B cell (primary cell): ENCODE data around the gene PRR33.

Experiments used
- CTCF ChIP-seq: fragments of 200-600 bp; IDR thresholded peaks from one replicate; pipeline ENCODE4 v1.8.0; 2022; ENCODE audit warnings: antibody characterized with exemption, mild to moderate bottlenecking
- EZH2 ChIP-seq: IDR thresholded peaks from 2 replicates; pipeline ENCODE4 v1.6.1; 2012; ENCODE audit warnings: borderline replicate concordance, low read depth, mild to moderate bottlenecking, moderate library complexity, low read length; ENCODE audit not compliant: insufficient read depth, poor library complexity, severe bottlenecking

- TF ChIP-seq CTCF (no peak), EZH2 (no peak)
Observed at GRCh38 chr11:1845095-1845429, 46.6 kb downstream of the PRR33 start.
